ENCODE results near the gene OR4D11. TPM values are rescaled to one million over a fixed set of nuclear protein-coding genes. Genes with fewer than 3 reads are reported as not detected.
A peak's percentile ranks its signal among the peaks of the same experiment; 100 is the strongest.

The OR4D11 gene
- total RNA-seq, 4 donors from 2014 or later, result not detected

- DNase-seq (ENCODE audit: extremely low spot score), result peak; percentile 94
- WGBS, result under 1% methylated on average over 34 of the region's 34 CpGs
- intact Hi-C loops (cut with DNase I), result loop anchor here (5.0 kb wide), 1 partner anchor 116 kb away; the partner anchor contains the start of gene PATL1
- Histone ChIP-seq H3K4me1 (peaks cover 5 to 31% (median 25%) of the 10 kb centered on the region in 4 donors), H3K27ac (replicated peaks in 1 of 4) (peak overlapping the region; percentile 74 to 89 (median 87)), H3K27me3 (no peaks in the 10 kb centered on the region), H3K36me3 (no peaks in the 10 kb centered on the region), H3K9me3 (no peaks in the 10 kb centered on the region), H3K4me3 (peak overlapping the region; percentile 57 to 66 (median 60))
- TF ChIP-seq POLR2A (IDR thresholded peaks at IDR 0.05; ENCODE audit: low read depth) (no peak), CTCF (IDR thresholded peaks at IDR 0.05) (no peak), POLR2AphosphoS5 (IDR thresholded peaks at IDR 0.05) (peak in 1 of 2 donors; percentile 40)
These were observed 47.7 kb downstream of the OR4D11 start for GRCh38 chr11:59550842-59551658.

GRCh38 chr11:59551659-59552521 is 48.5 kb downstream of the OR4D11 start:
- 21% methylated on average over 30 of the region's 30 CpGs for WGBS
- TF ChIP-seq POLR2A (IDR thresholded peaks at IDR 0.05; ENCODE audit: low read depth) (no peak), EP300 (IDR thresholded peaks at IDR 0.05) (no peak), POLR2AphosphoS5 (IDR thresholded peaks at IDR 0.05) (no peak), CTCF (IDR thresholded peaks at IDR 0.05) (no peak)
- Histone ChIP-seq H3K9me3 (no peaks in the 10 kb centered on the region), H3K4me3 (peak overlapping the region; percentile 57 to 66 (median 60)), H3K27ac (replicated peaks in 1 of 4) (peak overlapping the region; percentile 74 to 89 (median 87)), H3K36me3 (no peaks in the 10 kb centered on the region), H3K27me3 (no peaks in the 10 kb centered on the region), H3K4me1 (peaks cover 5 to 39% (median 33%) of the 10 kb centered on the region in 4 donors)
- DNase-seq (ENCODE audit: extremely low spot score), result no peak
- intact Hi-C loops (cut with DNase I), result loop anchor here (5.0 kb wide), 1 partner anchor 115 kb away; the partner anchor contains the start of gene PATL1

GRCh38 chr11:59552844-59553243 is 49.5 kb downstream of the OR4D11 start:
- H3K27me3 ChIP-seq, result no peaks in the 10 kb centered on the region
- no peak for DNase-seq (ENCODE audit: extremely low spot score)
- no peaks in the 10 kb centered on the region for H3K9me3 ChIP-seq
- H3K27ac ChIP-seq (replicated peaks in 1 of 4), result peak overlapping the region in 2 of 4 donors; percentile 21 to 89
- 69% methylated on average over 2 of the region's 2 CpGs for WGBS
- intact Hi-C loops (cut with DNase I), result loop anchor here (5.0 kb wide), 1 partner anchor 114 kb away; the partner anchor contains the start of gene PATL1
- no peak overlapping the region for H3K4me3 ChIP-seq
- TF ChIP-seq POLR2A (IDR thresholded peaks at IDR 0.05; ENCODE audit: low read depth) (no peak), EP300 (IDR thresholded peaks at IDR 0.05) (no peak), POLR2AphosphoS5 (IDR thresholded peaks at IDR 0.05) (no peak)
- H3K36me3 ChIP-seq, result no peaks in the 10 kb centered on the region
- H3K4me1 ChIP-seq, result peaks cover 5 to 47% (median 41%) of the 10 kb centered on the region in 4 donors

GRCh38 chr11:59553323-59553722 is 49.9 kb downstream of the OR4D11 start:
- intact Hi-C loops (cut with DNase I), result loop anchor here (5.0 kb wide), 1 partner anchor 114 kb away; the partner anchor contains the start of gene PATL1
- no peak for TF ChIP-seq POLR2A (IDR thresholded peaks at IDR 0.05; ENCODE audit: low read depth)
- no peak for TF ChIP-seq EP300 (IDR thresholded peaks at IDR 0.05)
- no peak for TF ChIP-seq POLR2AphosphoS5 (IDR thresholded peaks at IDR 0.05)
- peaks cover 5 to 48% (median 43%) of the 10 kb centered on the region in 4 donors for H3K4me1 ChIP-seq
- no peak overlapping the region for H3K4me3 ChIP-seq
- no peaks in the 10 kb centered on the region for H3K27me3 ChIP-seq
- H3K9me3 ChIP-seq, result no peaks in the 10 kb centered on the region
- H3K27ac ChIP-seq (replicated peaks in 1 of 4), result no peak overlapping the region
- 96% methylated on average over 21 of the region's 21 CpGs for WGBS
- no peak for DNase-seq (ENCODE audit: extremely low spot score)
- H3K36me3 ChIP-seq, result no peaks in the 10 kb centered on the region

Other genes starting within 250 kb of the OR4D11 start
- gene OR5AN1, start 144.7 kb upstream of the OR4D11 start, total RNA-seq, result not detected
- gene OR5A2, start 77.2 kb upstream of the OR4D11 start, total RNA-seq, result not detected
- not detected for gene OR5A1, start 67.1 kb upstream of the OR4D11 start, total RNA-seq
- gene OR4D6, start 46.6 kb upstream of the OR4D11 start, total RNA-seq, result not detected
- not detected for gene OR4D10, start 30.3 kb upstream of the OR4D11 start, total RNA-seq
- gene OR4D9, start 8.0 kb downstream of the OR4D11 start, total RNA-seq, result not detected
- 10 to 100 TPM; 32.5 to 40.0 (median 33.3) TPM for gene OSBP, start 112.2 kb downstream of the OR4D11 start, total RNA-seq
- gene PATL1, start 165.5 kb downstream of the OR4D11 start, total RNA-seq, result 10 to 100 TPM; 12.5 to 18.5 (median 16.1) TPM
- not detected for gene OR10V1, start 210.3 kb downstream of the OR4D11 start, total RNA-seq